Measurements from ENCODE around the gene PDZD2.

- TF ChIP-seq CTCF (IDR thresholded peaks at IDR 0.05): no peak
- TF ChIP-seq EZH2 (IDR thresholded peaks at IDR 0.05): no peak
- no peak for TF ChIP-seq EZH2phosphoT487 (IDR thresholded peaks at IDR 0.05)
Measured at GRCh38 chr5:31952067-31952466, 313.1 kb downstream of the PDZD2 start.

Data from neural progenitor cell (in vitro differentiated cells).